ENCODE results near the gene SRCIN1.

DNA sequence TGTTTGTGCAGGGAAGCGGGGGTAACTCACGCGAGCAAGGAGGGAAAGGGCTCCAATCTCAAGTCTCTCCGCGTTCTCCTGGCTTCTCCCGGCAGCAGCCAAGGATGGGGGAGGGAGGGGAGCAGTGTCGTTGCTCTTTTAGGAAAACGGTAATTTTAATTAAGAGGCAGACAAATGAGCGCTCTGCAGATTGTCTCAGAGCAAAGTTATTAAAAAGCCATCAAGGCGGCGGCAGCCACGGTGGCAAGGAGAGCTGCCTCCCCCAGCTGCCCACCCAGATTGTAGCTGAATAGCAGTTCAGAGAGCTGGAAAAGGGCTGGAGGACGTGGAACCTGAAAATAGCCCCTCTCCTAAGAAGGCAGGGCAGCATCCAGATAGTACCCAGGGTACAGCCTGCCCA lies 11.6 kb downstream of the SRCIN1 start:
- TF ChIP-seq CTCF (IDR thresholded peaks at IDR 0.05): no peak
- TF ChIP-seq EZH2 (IDR thresholded peaks at IDR 0.05; ENCODE audit: borderline replicate concordance, insufficient read depth, low read depth, low read length, poor library complexity, severe bottlenecking): no peak

All from B cell (primary cell).